HepG2 (cell line): ENCODE data around the gene XPO1. TPM values are rescaled to one million over a fixed set of nuclear protein-coding genes. Genes with fewer than 3 reads are reported as not detected.

ENCODE experiments used
- AKAP8 ChIP-seq: sonication (generic); formaldehyde crosslinking; IDR thresholded peaks from 2 replicates; pipeline ENCODE4 v1.5.1; 2020; ENCODE audit warnings: mild to moderate bottlenecking, missing genetic modification reagents
- HNRNPH1 ChIP-seq: fragments of 200-400 bp; formaldehyde crosslinking; optimal IDR thresholded peaks from 2 replicates; pipeline ENCODE3; 2017; ENCODE audit warnings: mild to moderate bottlenecking, low read depth, low read length
- KLF13 ChIP-seq: sonication (generic); formaldehyde crosslinking; IDR thresholded peaks from 2 replicates; pipeline ENCODE4 v1.4.0; 2020; ENCODE audit warnings: mild to moderate bottlenecking, missing genetic modification reagents
- NCOA1 ChIP-seq: sonication (generic); formaldehyde crosslinking; IDR thresholded peaks from 2 replicates; pipeline ENCODE4 v1.9.0; 2021; ENCODE audit warnings: missing genetic modification reagents
- SP1 ChIP-seq, 2 experiments: fragments of 450-650 bp in 1 of 2; sonication (generic) in 1 of 2; formaldehyde crosslinking in 1 of 2; IDR thresholded peaks; 2 replicates each; pipeline versions ENCODE4 v1.4.0 to v1.6.1; 2016 to 2020; ENCODE audit warnings: missing genetic modification reagents in 1 of 2
- YY1 ChIP-seq: IDR thresholded peaks from 2 replicates; pipeline ENCODE4 v1.6.1; 2011; ENCODE audit warnings: low read length, low read depth, moderate library complexity, mild to moderate bottlenecking; ENCODE audit not compliant: insufficient read depth, insufficient replicate concordance
- ZBTB26 ChIP-seq: IDR thresholded peaks from 2 replicates; pipeline ENCODE4 v1.6.1; 2016; ENCODE audit warnings: missing compliant biosample characterization, missing genetic modification reagents, borderline replicate concordance
- ZNF446 ChIP-seq: sonication (generic); formaldehyde crosslinking; IDR thresholded peaks from 2 replicates; pipeline ENCODE4 v1.5.0; 2020; ENCODE audit warnings: mild to moderate bottlenecking, missing genetic modification reagents
- ZNF501 ChIP-seq: sonication (generic); formaldehyde crosslinking; IDR thresholded peaks from 2 replicates; pipeline ENCODE4 v1.5.1; 2020; ENCODE audit warnings: mild to moderate bottlenecking, moderate library complexity, missing genetic modification reagents
- ZNF691 ChIP-seq: sonication (generic); formaldehyde crosslinking; IDR thresholded peaks from 2 replicates; pipeline ENCODE4 v1.4.0; 2020; ENCODE audit warnings: missing genetic modification reagents, low read depth, mild to moderate bottlenecking, borderline replicate concordance
- ZNF75D ChIP-seq: sonication (generic); formaldehyde crosslinking; IDR thresholded peaks from 2 replicates; pipeline ENCODE4 v1.8.1; 2023; ENCODE audit warnings: missing genetic modification reagents, mild to moderate bottlenecking, borderline replicate concordance
- ZNF777 ChIP-seq: sonication (generic); formaldehyde crosslinking; IDR thresholded peaks from 2 replicates; pipeline ENCODE4 v1.4.0; 2020; ENCODE audit warnings: missing genetic modification reagents
- ZNF781 ChIP-seq: sonication (generic); formaldehyde crosslinking; IDR thresholded peaks from 2 replicates; pipeline ENCODE4 v1.5.1; 2020; ENCODE audit warnings: borderline replicate concordance, mild to moderate bottlenecking, missing genetic modification reagents; ENCODE audit errors: not compliant biosample characterization
- ZNF816 ChIP-seq: sonication (generic); formaldehyde crosslinking; IDR thresholded peaks from 2 replicates; pipeline ENCODE4 v1.8.0; 2022; ENCODE audit warnings: missing genetic modification reagents, mild to moderate bottlenecking, borderline replicate concordance
- ZNF850 ChIP-seq: sonication (generic); formaldehyde crosslinking; conservative IDR thresholded peaks from 2 replicates; pipeline ENCODE4 v1.9.0; 2021; ENCODE audit warnings: mild to moderate bottlenecking, missing genetic modification reagents
- ZNF878 ChIP-seq: sonication (generic); formaldehyde crosslinking; IDR thresholded peaks from 2 replicates; pipeline ENCODE4 v1.8.1; 2023; ENCODE audit warnings: mild to moderate bottlenecking, missing genetic modification reagents, moderate library complexity
- polyA plus RNA-seq, 8 experiments: library from polyadenylated mRNA; depleted of rRNA in 3 of 8; stranded (reverse) in 7 of 8; unstranded in 1 of 8; fragments of >200 nt; fragmentation: Illumina TruSeq in 4 of 8; extraction: Trizol in 4 of 8; gene quantifications; 2 replicates each; pipeline versions ENCODE4 v1.2.1 to v1.2.3, GENCODE V29; 2011 to 2016; ENCODE audit warnings: low read depth in 4 of 8, missing spikeins in 1 of 8, mixed read lengths in 1 of 8; ENCODE audit not compliant: insufficient read depth in 1 of 8
- total RNA-seq, 5 experiments: library from RNA; depleted of rRNA; stranded (reverse); fragments of >200 nt; fragmentation: Illumina TruSeq; extraction: Trizol; gene quantifications; 2 replicates each; pipeline ENCODE4 v1.2.3, GENCODE V29; 2016; ENCODE audit warnings: low read depth in 1 of 5
- TF ChIP-seq, protein P1 (sequence below): sonication (generic); formaldehyde crosslinking; IDR thresholded peaks from 2 replicates; pipeline ENCODE4 v1.8.1; 2022; ENCODE audit warnings: low read depth, mild to moderate bottlenecking, missing genetic modification reagents
- TF ChIP-seq, protein P2 (sequence below): sonication (generic); formaldehyde crosslinking; IDR thresholded peaks from 2 replicates; pipeline ENCODE4 v1.5.0; 2020; ENCODE audit warnings: mild to moderate bottlenecking, missing genetic modification reagents
- TF ChIP-seq, protein P3 (sequence below): sonication (generic); formaldehyde crosslinking; IDR thresholded peaks from 2 replicates; pipeline ENCODE4 v1.5.0; 2020; ENCODE audit warnings: mild to moderate bottlenecking, missing genetic modification reagents

The XPO1 gene
- total and polyA plus RNA-seq, 2 of the 13 experiments (the other 11 are each of a cell fraction or from before 2014, with no cell fraction given), result 67.4 to 212 TPM

DNA sequence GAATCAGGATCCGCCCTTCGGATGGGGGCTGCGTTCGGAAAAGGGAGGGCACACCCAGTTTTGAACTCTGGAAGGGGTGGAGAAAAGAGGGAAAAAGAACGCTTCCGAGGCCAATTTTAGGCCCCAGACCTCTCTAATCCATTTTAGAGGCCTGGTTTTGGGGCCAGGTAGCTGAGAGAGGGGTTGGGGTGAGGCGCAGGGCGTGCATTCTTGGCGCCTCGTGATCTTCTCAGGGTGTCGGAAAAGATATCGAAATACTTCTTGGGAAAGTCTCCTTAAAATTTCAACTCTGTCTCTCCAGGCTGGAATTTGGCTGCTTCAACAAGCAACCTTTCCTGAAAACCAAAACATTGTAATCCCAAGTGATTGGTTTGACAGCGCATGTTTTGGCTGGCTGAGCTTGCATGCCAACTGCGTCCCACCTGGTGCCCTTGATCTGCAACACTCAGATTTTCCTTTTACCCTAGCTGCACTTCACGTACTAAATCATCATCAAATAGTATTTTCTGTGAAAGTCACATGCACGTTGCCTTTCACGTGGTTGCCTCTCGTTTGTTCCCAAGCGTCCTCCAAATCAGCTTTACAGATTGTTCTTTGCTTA lies 864 bp upstream of the XPO1 start (continued):
- TF ChIP-seq, protein P1, sequence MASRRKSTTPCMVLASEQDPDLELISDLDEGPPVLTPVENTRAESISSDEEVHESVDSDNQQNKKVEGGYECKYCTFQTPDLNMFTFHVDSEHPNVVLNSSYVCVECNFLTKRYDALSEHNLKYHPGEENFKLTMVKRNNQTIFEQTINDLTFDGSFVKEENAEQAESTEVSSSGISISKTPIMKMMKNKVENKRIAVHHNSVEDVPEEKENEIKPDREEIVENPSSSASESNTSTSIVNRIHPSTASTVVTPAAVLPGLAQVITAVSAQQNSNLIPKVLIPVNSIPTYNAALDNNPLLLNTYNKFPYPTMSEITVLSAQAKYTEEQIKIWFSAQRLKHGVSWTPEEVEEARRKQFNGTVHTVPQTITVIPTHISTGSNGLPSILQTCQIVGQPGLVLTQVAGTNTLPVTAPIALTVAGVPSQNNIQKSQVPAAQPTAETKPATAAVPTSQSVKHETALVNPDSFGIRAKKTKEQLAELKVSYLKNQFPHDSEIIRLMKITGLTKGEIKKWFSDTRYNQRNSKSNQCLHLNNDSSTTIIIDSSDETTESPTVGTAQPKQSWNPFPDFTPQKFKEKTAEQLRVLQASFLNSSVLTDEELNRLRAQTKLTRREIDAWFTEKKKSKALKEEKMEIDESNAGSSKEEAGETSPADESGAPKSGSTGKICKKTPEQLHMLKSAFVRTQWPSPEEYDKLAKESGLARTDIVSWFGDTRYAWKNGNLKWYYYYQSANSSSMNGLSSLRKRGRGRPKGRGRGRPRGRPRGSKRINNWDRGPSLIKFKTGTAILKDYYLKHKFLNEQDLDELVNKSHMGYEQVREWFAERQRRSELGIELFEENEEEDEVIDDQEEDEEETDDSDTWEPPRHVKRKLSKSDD (CRISPR knock-in tag), result peak; percentile 2; the same call in 1 of the 2 replicates
- TF ChIP-seq ZBTB26 (no peak), AKAP8 (CRISPR knock-in tag) (no peak), ZNF850 (peak; percentile 85; the same call in 1 of the 2 replicates), ZNF75D (CRISPR knock-in tag) (no peak), ZNF501 (peak; percentile 60; the same call in 1 of the 2 replicates), SP1 (IDR thresholded peaks at IDR 0.05) (no peak), SP1 (CRISPR knock-in tag; IDR thresholded peaks at IDR 0.05) (no peak), YY1 (no peak), ZNF446 (no peak), KLF13 (CRISPR knock-in tag) (no peak), HNRNPH1 (no peak), ZNF777 (CRISPR knock-in tag) (0 out of 2 replicates have a peak, but pooled peaks have one; percentile 41), ZNF816 (CRISPR knock-in tag) (peak; percentile 86), ZNF691 (CRISPR knock-in tag) (no peak), NCOA1 (CRISPR knock-in tag) (no peak; the same call in 1 of the 2 replicates), ZNF878 (CRISPR knock-in tag) (no peak), ZNF781 (CRISPR knock-in tag) (peak; percentile 63)
- TF ChIP-seq, protein P2, sequence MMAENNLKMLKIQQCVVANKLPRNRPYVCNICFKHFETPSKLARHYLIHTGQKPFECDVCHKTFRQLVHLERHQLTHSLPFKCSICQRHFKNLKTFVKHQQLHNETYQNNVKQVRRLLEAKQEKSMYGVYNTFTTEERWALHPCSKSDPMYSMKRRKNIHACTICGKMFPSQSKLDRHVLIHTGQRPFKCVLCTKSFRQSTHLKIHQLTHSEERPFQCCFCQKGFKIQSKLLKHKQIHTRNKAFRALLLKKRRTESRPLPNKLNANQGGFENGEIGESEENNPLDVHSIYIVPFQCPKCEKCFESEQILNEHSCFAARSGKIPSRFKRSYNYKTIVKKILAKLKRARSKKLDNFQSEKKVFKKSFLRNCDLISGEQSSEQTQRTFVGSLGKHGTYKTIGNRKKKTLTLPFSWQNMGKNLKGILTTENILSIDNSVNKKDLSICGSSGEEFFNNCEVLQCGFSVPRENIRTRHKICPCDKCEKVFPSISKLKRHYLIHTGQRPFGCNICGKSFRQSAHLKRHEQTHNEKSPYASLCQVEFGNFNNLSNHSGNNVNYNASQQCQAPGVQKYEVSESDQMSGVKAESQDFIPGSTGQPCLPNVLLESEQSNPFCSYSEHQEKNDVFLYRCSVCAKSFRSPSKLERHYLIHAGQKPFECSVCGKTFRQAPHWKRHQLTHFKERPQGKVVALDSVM (CRISPR knock-in tag), result 0 out of 2 replicates have a peak, but pooled peaks have one; percentile 39
- TF ChIP-seq, protein P3, sequence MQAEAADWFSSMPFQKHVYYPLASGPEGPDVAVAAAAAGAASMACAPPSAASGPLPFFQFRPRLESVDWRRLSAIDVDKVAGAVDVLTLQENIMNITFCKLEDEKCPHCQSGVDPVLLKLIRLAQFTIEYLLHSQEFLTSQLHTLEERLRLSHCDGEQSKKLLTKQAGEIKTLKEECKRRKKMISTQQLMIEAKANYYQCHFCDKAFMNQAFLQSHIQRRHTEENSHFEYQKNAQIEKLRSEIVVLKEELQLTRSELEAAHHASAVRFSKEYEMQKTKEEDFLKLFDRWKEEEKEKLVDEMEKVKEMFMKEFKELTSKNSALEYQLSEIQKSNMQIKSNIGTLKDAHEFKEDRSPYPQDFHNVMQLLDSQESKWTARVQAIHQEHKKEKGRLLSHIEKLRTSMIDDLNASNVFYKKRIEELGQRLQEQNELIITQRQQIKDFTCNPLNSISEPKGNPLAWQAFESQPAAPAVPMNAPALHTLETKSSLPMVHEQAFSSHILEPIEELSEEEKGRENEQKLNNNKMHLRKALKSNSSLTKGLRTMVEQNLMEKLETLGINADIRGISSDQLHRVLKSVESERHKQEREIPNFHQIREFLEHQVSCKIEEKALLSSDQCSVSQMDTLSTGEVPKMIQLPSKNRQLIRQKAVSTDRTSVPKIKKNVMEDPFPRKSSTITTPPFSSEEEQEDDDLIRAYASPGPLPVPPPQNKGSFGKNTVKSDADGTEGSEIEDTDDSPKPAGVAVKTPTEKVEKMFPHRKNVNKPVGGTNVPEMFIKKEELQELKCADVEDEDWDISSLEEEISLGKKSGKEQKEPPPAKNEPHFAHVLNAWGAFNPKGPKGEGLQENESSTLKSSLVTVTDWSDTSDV (CRISPR knock-in tag), result no peak
